ENCODE measurements around the gene SLC66A2. TPM values are rescaled to one million over a fixed set of nuclear protein-coding genes. Genes with fewer than 3 reads are reported as not detected.

Gene SLC66A2
- total and polyA plus RNA-seq, 10 donors: 28.7 to 61.9 (median 50.0) TPM

DNA sequence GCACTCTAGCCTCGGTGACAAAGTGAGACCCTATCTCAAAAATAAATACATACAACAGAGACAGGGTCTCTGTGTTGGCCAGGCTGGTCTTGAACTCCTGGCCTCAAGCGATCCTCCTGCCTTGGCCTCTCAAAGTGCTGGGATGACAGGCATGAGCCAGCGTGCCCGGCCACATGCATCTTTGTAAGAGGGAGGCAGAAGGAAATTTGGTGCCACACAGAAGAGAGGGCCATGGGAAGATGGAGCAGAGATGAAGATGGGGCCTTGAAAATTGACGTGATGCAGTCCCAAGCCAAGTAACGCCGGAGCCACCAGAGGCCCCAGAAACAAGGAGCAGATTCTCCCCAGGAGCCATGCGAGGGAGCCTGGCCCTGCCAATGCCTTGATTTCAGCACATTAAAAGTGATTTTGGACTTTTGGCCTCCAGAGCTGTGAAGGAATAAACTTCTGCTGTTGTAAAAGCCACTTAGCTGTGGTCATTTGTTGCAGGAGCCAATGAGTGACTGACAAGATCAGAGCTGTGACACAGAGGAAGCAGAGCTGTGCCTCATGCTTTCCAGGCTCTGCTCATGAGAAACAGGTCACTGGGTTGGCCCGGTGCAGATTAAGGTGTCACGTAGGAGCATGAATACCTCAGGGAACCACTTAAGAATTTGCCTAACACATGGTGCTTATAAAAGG, 2.7 kb upstream of the SLC66A2 start:
- H3K4me1 ChIP-seq: peaks cover 12 to 25% (median 22%) of the 10 kb centered on the region in 6 donors
- intact Hi-C loops (cut with DNase I; ENCODE audit: low total_unique reads): no loop called here
- H3K9me3 ChIP-seq: no peaks in the 10 kb centered on the region
- H3K27ac ChIP-seq: no peak overlapping the region
- TF ChIP-seq CTCF (IDR thresholded peaks at IDR 0.05 in 8 of 11, conservative IDR thresholded peaks at IDR 0.05 in 3 of 11) (no peak), POLR2AphosphoS5 (IDR thresholded peaks at IDR 0.05) (no peak), POLR2A (IDR thresholded peaks at IDR 0.05) (no peak)
- WGBS, 5 donors: 77 to 95% (median 91%) methylated on average over 9 to 10 of the region's 10 CpGs
- no peak overlapping the region for H3K4me3 ChIP-seq
- H3K27me3 ChIP-seq (replicated peaks in 1 of 7): peaks cover 0 to 6% (median 0%) of the 10 kb centered on the region in 7 donors
- peaks cover 0 to 3% (median 0%) of the 10 kb centered on the region in 6 donors for H3K36me3 ChIP-seq
- no peak for DNase-seq

DNA sequence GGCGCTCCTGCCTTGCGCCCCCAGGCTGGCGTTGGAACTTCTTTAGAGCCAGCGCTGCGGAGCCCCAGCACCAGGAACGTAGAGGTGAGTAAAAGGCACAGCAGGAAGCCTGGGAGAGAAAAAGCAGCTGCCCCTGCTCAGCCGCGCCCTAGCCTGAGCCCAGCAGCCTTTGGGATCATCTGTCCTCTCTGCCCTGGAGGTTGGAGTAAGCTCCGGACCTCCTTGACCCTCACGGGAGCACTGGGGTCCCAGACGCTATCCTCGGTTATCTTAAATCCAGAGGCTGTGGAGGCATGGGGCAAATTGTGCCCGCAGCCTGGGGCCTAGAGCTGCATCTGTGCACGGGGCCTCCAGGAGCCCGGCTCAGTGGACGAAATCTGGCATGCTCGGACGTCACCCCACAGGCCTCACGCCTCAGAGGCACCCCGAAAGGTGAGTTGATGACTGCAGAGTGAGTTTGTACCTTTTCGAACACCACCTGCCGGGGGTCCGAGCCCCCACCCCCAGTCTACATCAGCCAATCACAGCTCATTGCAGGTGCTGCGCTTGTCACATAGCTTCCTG, 1.6 kb upstream of the SLC66A2 start:
- H3K27ac ChIP-seq: no peak overlapping the region
- H3K9me3 ChIP-seq: no peaks in the 10 kb centered on the region
- intact Hi-C loops (cut with DNase I; ENCODE audit: low total_unique reads): no loop called here
- H3K4me1 ChIP-seq: peaks cover 12 to 35% (median 32%) of the 10 kb centered on the region in 6 donors
- no peak for TF ChIP-seq CTCF (IDR thresholded peaks at IDR 0.05 in 8 of 11, conservative IDR thresholded peaks at IDR 0.05 in 3 of 11)
- TF ChIP-seq POLR2AphosphoS5 (IDR thresholded peaks at IDR 0.05): no peak
- TF ChIP-seq POLR2A (IDR thresholded peaks at IDR 0.05): no peak
- DNase-seq: peak; percentile 79
- peaks cover 0 to 14% (median 0%) of the 10 kb centered on the region in 6 donors for H3K36me3 ChIP-seq
- peaks cover 0 to 6% (median 0%) of the 10 kb centered on the region in 7 donors for H3K27me3 ChIP-seq (replicated peaks in 1 of 7)
- H3K4me3 ChIP-seq: no peak overlapping the region
- 91 to 97% (median 93%) methylated on average over 18 to 24 of the region's 24 CpGs for WGBS, 5 donors

GRCh38 chr18:79952456-79952995, 1.1 kb upstream of the SLC66A2 start:
- intact Hi-C loops (cut with DNase I; ENCODE audit: low total_unique reads): no loop called here
- Histone ChIP-seq H3K27me3 (replicated peaks in 1 of 7) (peaks cover 0 to 6% (median 0%) of the 10 kb centered on the region in 7 donors), H3K4me1 (peaks cover 12 to 40% (median 36%) of the 10 kb centered on the region in 6 donors), H3K27ac (peak overlapping the region in 1 of 8 donors; percentile 94), H3K36me3 (peaks cover 0 to 19% (median 0%) of the 10 kb centered on the region in 6 donors), H3K4me3 (peak overlapping the region; percentile 51 to 96 (median 72)), H3K9me3 (no peaks in the 10 kb centered on the region)
- peak; percentile 81 for DNase-seq
- TF ChIP-seq POLR2A (IDR thresholded peaks at IDR 0.05) (no peak), CTCF (IDR thresholded peaks at IDR 0.05 in 8 of 11, conservative IDR thresholded peaks at IDR 0.05 in 3 of 11) (no peak), POLR2AphosphoS5 (IDR thresholded peaks at IDR 0.05) (no peak)
- WGBS, 5 donors: 30 to 41% (median 38%) methylated on average over 32 to 43 of the region's 43 CpGs
